Hematopoietic multipotent progenitor cell treated with erythropoietin and hydrocortisone succinate and interleukin-3 and kit ligand, for 8 days (in vitro differentiated cells): ENCODE measurements around the gene KLHL29.

Source experiments
- DNase-seq: peaks from one replicate; pipeline ENCODE4 v3.0.0-alpha.2; 2015

Gene KLHL29

GRCh38 chr2:23520256-23520655 is 135.3 kb downstream of the KLHL29 start:
- no peak for DNase-seq

- DNase-seq, result no peak
These were observed 136.1 kb downstream of the KLHL29 start for GRCh38 chr2:23521060-23521459.

DNA sequence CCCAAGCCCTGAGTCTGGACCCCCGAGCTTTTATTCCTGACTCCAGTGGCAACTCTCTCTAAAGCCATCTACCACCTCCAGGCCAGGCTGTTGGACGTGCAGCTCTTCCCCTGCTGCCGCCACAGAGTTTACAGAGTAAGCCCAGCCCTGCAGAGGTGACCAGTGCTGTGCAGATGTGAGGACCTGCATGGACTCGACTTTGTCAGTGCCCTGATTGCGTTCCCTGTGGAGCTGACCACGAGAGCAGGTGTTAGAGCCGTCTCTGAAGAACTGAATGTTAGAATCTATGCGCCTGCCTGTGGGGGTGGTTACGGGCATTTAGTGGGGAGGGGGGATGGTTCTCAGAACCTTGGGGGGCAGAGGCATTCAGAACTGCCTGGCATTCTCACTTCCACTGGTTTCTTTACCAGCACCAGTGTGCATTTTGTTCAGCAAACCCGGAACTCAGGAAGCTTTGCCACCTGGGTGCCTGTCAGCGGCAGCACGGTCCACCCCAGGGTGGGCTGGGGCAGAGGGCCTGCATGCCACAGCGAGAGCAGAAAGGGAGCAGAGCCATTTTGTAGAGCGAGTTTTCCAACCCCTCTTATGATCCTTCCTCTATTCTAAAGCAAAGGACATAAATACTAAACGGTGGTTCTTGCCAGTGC is 137.9 kb downstream of the KLHL29 start:
- DNase-seq, result no peak

GRCh38 chr2:23523373-23524260 is 138.6 kb downstream of the KLHL29 start:
- DNase-seq, result no peak

GRCh38 chr2:23524261-23524706 is 139.3 kb downstream of the KLHL29 start:
- DNase-seq, result no peak

GRCh38 chr2:23525137-23525765 is 140.3 kb downstream of the KLHL29 start:
- DNase-seq, result no peak

DNA sequence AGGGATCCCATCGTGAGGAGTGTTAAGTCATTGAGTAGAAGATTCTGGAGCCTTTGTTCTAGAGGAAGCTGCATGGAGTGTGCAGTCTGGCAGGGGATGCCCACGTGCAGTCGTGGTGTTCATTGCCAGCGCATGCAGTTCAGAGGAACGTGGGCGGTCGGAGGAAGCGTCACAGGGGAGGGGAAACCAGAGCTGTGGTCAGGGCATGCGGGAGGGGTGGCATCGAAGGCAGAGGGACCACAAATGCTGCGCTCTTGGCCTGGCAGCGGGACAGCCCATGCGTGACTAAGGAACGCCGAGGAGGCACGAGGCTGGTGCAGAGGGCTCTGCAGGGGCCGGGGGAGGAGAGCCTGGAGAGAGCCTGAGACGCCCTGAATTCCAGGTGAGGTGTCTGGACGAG is 141.1 kb downstream of the KLHL29 start:
- no peak for DNase-seq

- no peak for DNase-seq
These were observed 142.1 kb downstream of the KLHL29 start for GRCh38 chr2:23526835-23527790.

- DNase-seq, result no peak
These were observed 143.2 kb downstream of the KLHL29 start for GRCh38 chr2:23528171-23528570.

DNA sequence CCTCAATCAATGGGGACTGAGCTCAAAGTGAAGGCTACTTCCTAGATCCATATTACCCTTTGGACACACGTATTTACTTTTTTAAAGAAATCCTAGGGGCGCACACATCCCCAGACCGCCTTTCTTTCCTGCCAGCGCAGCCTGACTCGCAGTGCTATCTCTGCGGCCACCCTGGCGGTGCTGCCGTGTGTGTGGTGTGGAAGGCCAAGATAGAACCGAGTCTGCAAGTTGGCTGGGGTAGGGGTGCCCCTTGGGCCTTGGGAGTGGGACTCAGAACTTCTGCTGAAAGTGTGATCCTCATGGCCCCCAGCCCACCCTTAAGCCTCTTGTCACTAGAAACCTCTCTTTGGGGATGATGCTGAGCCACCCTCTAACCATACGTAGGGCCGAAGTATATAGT is 143.7 kb downstream of the KLHL29 start:
- DNase-seq, result no peak

GRCh38 chr2:23529659-23530058 is 144.7 kb downstream of the KLHL29 start:
- no peak for DNase-seq

GRCh38 chr2:23530206-23530908 is 145.4 kb downstream of the KLHL29 start:
- DNase-seq, result no peak

- DNase-seq, result no peak
These were observed 145.9 kb downstream of the KLHL29 start for GRCh38 chr2:23530909-23531276.

DNA sequence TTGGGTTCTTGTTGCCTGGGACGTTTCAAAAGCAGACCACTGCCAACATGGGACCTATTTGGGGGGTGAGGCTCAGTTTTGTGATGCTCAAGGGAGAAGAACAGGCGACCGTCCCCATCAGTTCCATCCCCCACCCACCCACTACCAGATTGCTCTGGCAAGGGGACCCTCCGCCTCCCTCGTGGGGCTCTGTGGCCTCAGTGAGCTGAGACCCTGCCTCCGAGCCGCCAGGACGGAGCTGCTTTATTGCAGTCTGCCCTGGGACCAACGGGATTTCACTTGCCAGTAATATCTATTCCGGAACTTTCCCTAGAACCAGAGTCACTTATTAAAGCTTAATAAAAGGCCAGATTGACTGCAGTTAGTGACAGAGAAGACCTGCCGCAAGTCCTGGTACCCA is 146.3 kb downstream of the KLHL29 start:
- no peak for DNase-seq

- DNase-seq, result no peak
These were observed 146.9 kb downstream of the KLHL29 start for GRCh38 chr2:23531881-23532280.

DNA sequence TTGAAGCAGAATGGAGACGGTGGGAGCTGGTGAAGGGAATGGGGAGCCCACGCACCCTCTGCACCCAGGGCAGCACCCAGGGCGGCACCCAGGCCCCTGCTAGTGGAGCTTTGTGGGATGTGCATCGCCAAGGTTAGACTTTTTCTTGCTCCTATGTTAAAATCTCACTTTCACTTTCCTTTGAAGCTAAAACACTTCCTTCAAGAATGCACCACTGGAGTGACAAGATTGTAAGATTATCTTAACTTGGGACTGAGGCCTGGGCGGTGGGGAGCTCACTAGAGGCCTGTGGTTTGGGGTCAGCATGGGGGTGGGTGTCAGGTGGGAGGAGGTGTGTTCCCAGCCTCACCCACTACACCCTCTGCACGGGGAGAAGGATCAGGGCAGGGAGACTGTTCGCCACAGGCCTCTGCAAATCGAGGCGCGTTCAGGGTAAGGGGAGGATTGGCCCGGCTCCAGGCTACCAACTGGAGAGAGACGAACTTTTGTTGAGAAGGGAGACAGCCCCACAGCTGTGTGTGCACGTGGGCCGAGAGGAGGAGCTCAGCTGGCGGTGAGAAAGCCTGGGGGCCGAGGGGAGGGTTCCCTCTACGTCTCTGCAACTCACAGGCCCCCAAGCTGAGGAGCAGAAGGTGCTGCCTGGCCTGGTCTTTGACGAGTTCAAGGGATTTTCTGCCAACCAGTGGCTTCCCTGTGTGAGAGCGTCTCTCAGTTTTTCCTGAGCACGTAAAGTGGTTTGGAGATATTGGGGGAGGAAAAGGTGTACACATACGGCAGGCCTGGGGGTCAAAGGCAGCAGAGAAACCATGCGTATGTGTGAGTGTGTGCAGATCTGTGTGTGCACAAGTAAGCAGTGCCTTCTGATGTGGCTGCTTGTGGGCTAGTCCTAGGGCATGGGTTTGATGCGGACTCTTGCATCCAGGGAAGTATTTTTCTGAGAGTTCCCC is 147.7 kb downstream of the KLHL29 start:
- no peak for DNase-seq

GRCh38 chr2:23533338-23533695 is 148.3 kb downstream of the KLHL29 start:
- no peak for DNase-seq

GRCh38 chr2:23534771-23535170 is 149.8 kb downstream of the KLHL29 start:
- DNase-seq, result no peak

- no peak for DNase-seq
These were observed 151.3 kb downstream of the KLHL29 start for GRCh38 chr2:23536326-23536725.

DNA sequence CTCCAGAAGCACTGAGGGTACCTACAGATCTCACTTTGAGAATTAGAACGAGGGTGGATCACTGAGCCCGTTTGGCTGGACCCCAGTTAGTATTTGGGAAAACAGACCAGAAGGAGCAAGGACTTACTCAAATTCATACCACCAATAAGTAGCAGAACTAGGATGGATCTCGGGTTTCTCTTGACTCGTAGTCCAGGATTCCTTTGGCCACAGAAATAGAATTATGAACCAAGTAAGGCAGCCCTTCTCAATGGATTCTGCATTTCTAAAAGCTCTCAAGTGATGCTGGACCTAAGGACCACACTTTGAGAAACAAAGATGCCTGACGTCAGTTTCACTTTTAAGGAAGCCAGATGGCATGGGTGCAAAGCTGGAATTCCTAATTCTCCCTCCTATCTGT is 153.0 kb downstream of the KLHL29 start:
- DNase-seq, result no peak

DNA sequence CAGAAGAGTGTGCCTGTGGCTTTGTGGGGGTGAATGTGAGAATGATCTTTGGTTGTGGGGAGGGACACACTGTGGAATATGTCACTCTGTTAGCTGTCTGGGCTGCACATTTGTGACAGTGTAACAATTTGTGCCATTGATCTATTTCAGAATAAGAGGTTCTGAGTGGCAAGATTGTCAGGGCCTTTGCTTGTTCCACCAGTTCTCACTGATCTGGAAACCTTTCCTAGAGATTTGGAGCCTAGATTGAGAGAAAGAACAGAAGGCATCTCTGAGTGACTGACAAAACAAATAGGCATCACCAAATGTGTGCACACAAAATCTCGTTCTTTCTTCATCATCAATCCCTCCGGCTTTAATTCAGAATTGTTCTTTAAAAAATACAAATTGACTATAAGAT is 153.6 kb downstream of the KLHL29 start:
- DNase-seq, result no peak
